ENCODE data around the gene LCN12.
"Not testable (repeated sequence)": the region's sequence is repeated elsewhere in the genome, so short reads cannot be mapped to it uniquely, and the experiment has no call there.

The LCN12 gene

GRCh38 chr9:136991993-136992818 lies 40.1 kb downstream of the LCN12 start, which contains the start of gene PAXX:
Gene PAXX (plus strand): TSS chr9:136992422. CDS start chr9:136992444, 22 bp downstream.
- DNase-seq (ENCODE audit: low spot score), result peak; percentile 89

DNA sequence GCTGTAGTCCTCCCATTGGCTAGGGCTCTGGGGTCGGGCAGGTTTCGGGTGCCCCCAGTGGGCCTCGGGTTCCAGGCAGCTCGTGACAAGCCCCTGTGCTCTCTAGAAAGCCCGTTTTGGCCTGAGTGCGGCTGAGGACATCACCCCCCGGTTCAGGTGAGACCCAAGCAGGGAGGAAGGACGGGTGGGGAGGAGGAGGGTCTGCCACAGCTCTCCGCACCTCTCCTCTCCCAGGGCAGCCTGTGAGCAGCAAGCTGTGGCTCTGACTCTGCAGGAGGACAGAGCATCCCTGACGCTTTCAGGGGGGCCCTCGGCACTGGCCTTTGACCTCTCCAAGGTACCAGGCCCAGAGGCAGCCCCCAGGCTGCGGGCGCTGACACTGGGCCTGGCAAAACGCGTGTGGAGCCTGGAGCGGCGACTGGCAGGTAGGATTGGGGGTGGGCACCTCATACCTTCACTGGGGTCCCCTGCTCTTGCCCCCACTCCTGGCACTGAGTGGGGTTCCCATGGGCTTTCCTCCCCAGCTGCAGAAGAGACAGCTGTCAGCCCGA lies 40.8 kb downstream of the LCN12 start:
- no peak for DNase-seq (ENCODE audit: low spot score)

- DNase-seq (ENCODE audit: low spot score), result no peak
These were observed 42.3 kb downstream of the LCN12 start for GRCh38 chr9:136994180-136994887.

DNA sequence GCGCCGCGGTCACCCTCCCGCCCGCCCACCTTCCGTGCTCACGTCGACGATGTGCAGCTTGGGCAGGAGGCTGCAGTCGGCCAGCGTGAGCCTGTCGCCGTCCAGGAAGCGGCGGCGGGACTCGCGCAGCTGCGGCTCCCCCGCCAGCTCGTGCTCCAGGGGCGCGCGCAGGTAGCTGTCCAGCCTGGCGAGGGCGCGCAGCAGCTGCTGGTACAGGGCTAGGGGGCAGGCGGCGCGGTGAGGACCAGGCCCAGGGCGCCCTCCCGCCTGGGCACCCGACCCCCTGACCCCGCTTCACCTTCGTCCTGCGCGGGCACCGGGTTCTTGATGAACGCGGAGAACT lies 42.8 kb downstream of the LCN12 start:
- no peak for DNase-seq (ENCODE audit: low spot score)

DNA sequence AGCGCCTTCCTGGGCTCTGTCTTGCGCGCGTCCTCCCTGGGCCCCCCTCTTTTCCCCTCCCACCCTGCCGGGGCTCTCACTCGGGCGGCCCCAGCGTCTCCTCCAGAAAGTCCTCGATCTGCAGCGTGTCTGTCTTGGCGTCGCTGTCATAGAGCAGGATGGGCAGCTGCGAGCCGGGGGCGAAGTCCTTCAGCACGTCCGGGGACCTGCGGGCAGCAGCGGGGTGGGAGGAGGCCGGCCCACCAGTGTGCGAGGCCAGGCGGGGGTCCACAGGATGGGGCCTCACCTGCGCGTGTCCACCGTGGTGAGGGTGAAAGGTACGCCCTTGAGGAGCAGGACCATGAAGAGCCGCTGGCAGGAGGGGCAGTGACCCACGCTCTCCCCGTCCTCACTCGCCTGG lies 43.3 kb downstream of the LCN12 start:
- DNase-seq (ENCODE audit: low spot score), result no peak

DNA sequence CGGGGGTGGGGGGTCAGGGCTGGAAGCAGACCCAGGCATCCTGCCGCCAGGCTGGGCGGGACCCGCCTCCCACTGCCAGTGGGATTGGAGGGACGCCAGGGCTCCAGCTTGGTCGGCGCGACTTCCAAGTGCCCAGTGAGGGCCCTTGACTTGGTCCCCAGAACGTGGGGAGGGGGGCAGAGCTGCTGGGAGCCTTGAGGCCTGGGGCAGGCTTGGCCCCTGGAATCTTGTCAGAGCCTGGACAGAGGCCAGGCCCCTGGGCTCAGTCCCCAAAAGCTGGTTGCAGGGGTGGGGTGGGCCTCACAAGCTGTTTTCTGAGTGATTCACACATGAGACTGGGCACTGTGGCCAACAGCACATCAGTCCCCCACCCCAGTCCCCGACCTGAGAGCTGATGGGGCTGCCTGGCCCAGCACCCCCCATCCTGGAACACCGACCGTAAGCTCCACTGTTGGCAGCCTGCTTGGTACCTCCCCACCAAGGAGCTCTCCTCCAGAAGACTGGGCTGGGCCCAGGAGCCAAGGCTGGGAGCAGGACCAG lies 43.8 kb downstream of the LCN12 start:
- DNase-seq (ENCODE audit: low spot score), result no peak

GRCh38 chr9:136996361-136997292 lies 44.6 kb downstream of the LCN12 start, which contains the start of gene CLIC3:
Gene CLIC3 (minus strand): TSS chr9:136996568. CDS start chr9:136996543, 25 bp downstream.
- DNase-seq (ENCODE audit: low spot score), result no peak

- no peak for DNase-seq (ENCODE audit: low spot score)
These were observed 45.3 kb downstream of the LCN12 start for GRCh38 chr9:136997371-136997770.

DNA sequence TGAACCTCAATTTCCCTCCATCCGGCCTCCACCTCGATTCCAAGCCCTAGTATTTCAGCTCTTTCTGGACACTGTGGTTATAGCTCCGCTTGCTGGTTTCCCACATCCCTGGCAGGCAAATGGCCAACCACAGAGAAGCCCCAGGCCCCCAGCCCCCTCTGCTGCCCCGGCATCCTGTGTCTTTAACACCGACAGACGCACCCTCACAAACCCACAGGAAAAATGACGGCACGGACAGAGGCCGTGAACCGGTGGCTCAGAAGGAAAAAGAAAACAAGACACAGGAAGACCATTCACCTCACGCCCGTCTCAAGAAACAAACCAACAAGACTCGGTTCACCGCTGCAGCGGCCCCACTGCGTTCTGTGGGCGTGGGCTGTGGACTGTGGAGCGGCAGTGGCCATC lies 45.8 kb downstream of the LCN12 start:
- DNase-seq (ENCODE audit: low spot score), result no peak

- no peak for DNase-seq (ENCODE audit: low spot score)
These were observed 48.3 kb downstream of the LCN12 start for GRCh38 chr9:137000177-137000930.

DNA sequence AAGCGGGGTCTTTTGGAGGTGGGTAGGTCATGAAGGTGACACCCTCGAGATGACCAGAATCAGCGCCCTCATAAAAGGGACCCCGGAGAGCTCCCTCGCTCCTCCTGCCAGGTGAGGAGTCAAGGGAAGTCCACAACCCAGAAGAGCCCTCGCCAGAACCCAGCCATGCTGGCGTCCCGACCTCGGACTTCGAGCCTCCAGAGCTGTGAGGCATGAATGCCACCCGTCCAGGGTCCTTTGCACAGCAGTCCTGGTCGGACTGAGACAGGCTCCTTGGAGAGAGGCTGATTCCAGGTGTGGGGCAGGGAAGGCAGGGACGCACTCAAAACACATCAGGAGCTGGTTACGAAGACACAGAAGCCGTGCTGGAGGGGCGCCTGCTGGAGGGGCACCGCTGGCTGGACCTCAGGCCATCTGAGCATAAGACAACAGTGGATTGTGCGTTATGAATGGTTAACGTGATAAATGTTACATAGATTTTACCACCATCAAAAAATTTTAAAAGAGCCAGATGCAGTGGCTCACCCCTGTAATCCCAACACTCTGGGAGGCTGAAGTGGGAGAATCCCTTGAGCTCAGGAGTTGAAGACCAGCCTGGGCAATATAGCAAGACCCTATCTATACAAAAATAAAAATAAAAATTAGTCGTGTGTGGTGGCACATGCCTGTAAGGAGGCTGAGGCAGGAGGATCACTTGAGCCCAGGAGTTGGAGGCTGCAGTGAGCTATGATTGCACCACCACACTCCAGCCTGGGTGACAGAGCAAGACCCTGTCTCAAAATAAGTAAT lies 50.0 kb downstream of the LCN12 start:
- no peak for DNase-seq (ENCODE audit: low spot score)

DNA sequence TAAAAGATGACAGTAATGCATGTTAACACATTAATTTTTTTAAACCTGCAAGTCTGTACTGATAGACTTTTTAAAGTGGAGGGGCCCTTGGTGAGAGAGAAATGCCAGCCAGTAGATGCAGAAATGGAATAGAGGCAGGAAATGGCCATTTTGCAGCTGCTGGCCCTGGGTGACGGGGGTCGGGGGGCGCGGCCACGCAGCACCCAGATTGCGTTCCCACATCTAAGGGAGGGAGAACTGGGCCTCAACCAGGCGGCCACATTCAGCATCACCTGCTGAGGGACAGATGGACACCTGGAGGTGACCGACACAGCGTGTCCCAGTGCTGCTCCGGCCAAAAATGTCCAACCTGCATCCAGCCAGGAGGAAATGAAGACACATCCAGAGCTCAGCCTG lies 50.6 kb downstream of the LCN12 start:
- DNase-seq (ENCODE audit: low spot score), result no peak

- DNase-seq (ENCODE audit: low spot score), result not testable (repeated sequence)
These were observed 52.2 kb downstream of the LCN12 start for GRCh38 chr9:137004285-137004684.

All from cerebellar cortex (tissue), 1 donor.